ENCODE data around the gene CDC37. TPM values are rescaled to one million over a fixed set of nuclear protein-coding genes. Genes with fewer than 3 reads are reported as not detected.
"Not testable (repeated sequence)": the region's sequence is repeated elsewhere in the genome, so short reads cannot be mapped to it uniquely, and the experiment has no call there.

Gene CDC37
- total RNA-seq, 4 donors from 2014 or later = 128 to 171 (median 152) TPM

- WGBS, 2 donors = 49 to 52% methylated on average over 7 to 8 of the region's 9 CpGs
- peaks cover 0 to 3% (median 0%) of the 10 kb centered on the region in 4 donors for H3K27me3 ChIP-seq
- H3K4me3 ChIP-seq = no peak overlapping the region
- intact Hi-C loops (cut with DNase I) = no loop called here
- H3K9me3 ChIP-seq = no peaks in the 10 kb centered on the region
- no peak for DNase-seq
- no peak overlapping the region for H3K27ac ChIP-seq
- TF ChIP-seq POLR2A (IDR thresholded peaks at IDR 0.05) = no peak
- TF ChIP-seq, protein P1, sequence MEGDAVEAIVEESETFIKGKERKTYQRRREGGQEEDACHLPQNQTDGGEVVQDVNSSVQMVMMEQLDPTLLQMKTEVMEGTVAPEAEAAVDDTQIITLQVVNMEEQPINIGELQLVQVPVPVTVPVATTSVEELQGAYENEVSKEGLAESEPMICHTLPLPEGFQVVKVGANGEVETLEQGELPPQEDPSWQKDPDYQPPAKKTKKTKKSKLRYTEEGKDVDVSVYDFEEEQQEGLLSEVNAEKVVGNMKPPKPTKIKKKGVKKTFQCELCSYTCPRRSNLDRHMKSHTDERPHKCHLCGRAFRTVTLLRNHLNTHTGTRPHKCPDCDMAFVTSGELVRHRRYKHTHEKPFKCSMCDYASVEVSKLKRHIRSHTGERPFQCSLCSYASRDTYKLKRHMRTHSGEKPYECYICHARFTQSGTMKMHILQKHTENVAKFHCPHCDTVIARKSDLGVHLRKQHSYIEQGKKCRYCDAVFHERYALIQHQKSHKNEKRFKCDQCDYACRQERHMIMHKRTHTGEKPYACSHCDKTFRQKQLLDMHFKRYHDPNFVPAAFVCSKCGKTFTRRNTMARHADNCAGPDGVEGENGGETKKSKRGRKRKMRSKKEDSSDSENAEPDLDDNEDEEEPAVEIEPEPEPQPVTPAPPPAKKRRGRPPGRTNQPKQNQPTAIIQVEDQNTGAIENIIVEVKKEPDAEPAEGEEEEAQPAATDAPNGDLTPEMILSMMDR (IDR thresholded peaks at IDR 0.05) = peak; percentile 69 to 84 (median 82)
- H3K36me3 ChIP-seq = peaks cover 29 to 51% (median 47%) of the 10 kb centered on the region in 3 donors
- H3K4me1 ChIP-seq = peaks cover 0 to 10% (median 4%) of the 10 kb centered on the region in 3 donors
Observed at GRCh38 chr19:10390652-10391286, 12.6 kb downstream of the CDC37 start.

GRCh38 chr19:10389863-10390262 lies 13.5 kb downstream of the CDC37 start:
- Histone ChIP-seq H3K9me3 (no peaks in the 10 kb centered on the region), H3K36me3 (peaks cover 20 to 42% (median 38%) of the 10 kb centered on the region in 3 donors), H3K4me3 (no peak overlapping the region), H3K27ac (no peak overlapping the region), H3K27me3 (peaks cover 0 to 3% (median 0%) of the 10 kb centered on the region in 4 donors), H3K4me1 (peaks cover 0 to 10% (median 4%) of the 10 kb centered on the region in 3 donors)
- 46 to 65% methylated on average over 8 to 12 of the region's 12 CpGs for WGBS, 2 donors
- TF ChIP-seq, protein P1 (IDR thresholded peaks at IDR 0.05) = no peak
- TF ChIP-seq POLR2A (IDR thresholded peaks at IDR 0.05) = no peak
- no peak for DNase-seq
- intact Hi-C loops (cut with DNase I) = loop anchor here (2.0 kb wide), 1 partner anchor 121 kb away; no protein-coding TSS in a partner anchor

GRCh38 chr19:10388957-10389356 lies 14.4 kb downstream of the CDC37 start:
- no peaks in the 10 kb centered on the region for H3K9me3 ChIP-seq
- intact Hi-C loops (cut with DNase I) = loop anchor here (2.0 kb wide), 1 partner anchor 120 kb away; no protein-coding TSS in a partner anchor
- DNase-seq = no peak
- peaks cover 0 to 3% (median 0%) of the 10 kb centered on the region in 4 donors for H3K27me3 ChIP-seq
- no peak overlapping the region for H3K27ac ChIP-seq
- 0% methylated on average over 2 to 3 of the region's 3 CpGs for WGBS, 2 donors
- TF ChIP-seq, protein P1 (IDR thresholded peaks at IDR 0.05) = peak; percentile 88 to 96 (median 94)
- no peak for TF ChIP-seq POLR2A (IDR thresholded peaks at IDR 0.05)
- peaks cover 0 to 10% (median 4%) of the 10 kb centered on the region in 3 donors for H3K4me1 ChIP-seq
- peaks cover 14 to 33% (median 29%) of the 10 kb centered on the region in 3 donors for H3K36me3 ChIP-seq
- no peak overlapping the region for H3K4me3 ChIP-seq

DNA sequence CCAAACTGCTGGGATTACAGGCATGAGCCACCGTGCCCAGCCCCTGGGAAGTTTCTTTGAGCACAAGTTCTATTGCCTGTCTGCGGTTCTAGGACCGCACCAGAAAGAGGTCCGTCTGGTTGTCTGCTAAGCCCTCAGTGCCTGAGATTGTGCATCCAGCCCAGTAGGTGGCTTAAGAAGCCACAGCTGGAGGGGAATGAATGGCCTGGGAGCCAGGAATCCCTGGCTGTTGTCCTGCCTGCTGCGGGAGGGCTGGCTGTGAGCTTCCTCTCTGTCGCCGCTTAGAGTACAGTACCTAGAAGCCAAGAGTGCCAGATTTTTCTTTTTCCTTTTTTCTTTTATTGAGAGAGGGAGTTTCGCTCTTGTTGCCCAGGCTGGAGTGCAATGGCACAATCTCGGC lies 18.8 kb downstream of the CDC37 start:
- 83 to 87% methylated on average over 5 to 6 of the region's 9 CpGs for WGBS, 2 donors
- no peak for TF ChIP-seq POLR2A (IDR thresholded peaks at IDR 0.05)
- TF ChIP-seq, protein P1 (IDR thresholded peaks at IDR 0.05) = no peak
- Histone ChIP-seq H3K27me3 (peaks cover 0 to 3% (median 0%) of the 10 kb centered on the region in 4 donors), H3K36me3 (no peaks in the 10 kb centered on the region), H3K27ac (no peak overlapping the region), H3K4me1 (peaks cover 5 to 23% (median 11%) of the 10 kb centered on the region in 3 donors), H3K4me3 (no peak overlapping the region), H3K9me3 (no peaks in the 10 kb centered on the region)
- intact Hi-C loops (cut with DNase I) = no loop called here
- DNase-seq = no peak

DNA sequence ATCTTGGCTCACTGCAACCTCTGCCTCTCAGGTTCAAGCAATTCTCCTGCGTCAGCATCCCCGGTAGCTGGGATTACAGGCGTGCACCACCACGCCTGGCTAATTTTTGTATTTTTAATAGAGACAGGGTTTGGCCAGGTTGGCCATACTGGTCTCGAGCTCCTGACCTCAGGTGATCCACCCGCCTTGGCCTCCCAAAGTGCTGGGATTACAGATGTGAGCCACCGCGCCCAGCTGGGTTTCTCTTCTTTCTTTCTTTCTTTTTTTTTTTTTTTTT lies 20.2 kb downstream of the CDC37 start:
- H3K9me3 ChIP-seq; DNase-seq; H3K27ac ChIP-seq; H3K4me3 ChIP-seq; H3K27me3 ChIP-seq; intact Hi-C loops (cut with DNase I); H3K36me3 ChIP-seq: not testable (repeated sequence)
- WGBS, 2 donors = 66 to 73% methylated on average over 8 of the region's 8 CpGs
- peaks cover 7 to 23% (median 9%) of the 10 kb centered on the region in 3 donors for H3K4me1 ChIP-seq

Measured in esophagus squamous epithelium (tissue), 5 donors.